LNCaP clone FGC (cell line): ENCODE results near the gene S1PR4.

ENCODE experiments used
- DNase-seq: peaks from one replicate; pipeline ENCODE4 v3.0.0-alpha.2; 2011; ENCODE audit warnings: low read depth
- H3K4me3 ChIP-seq: 2 replicates; pipeline ENCODE4 v1.5.1; 2011; ENCODE audit warnings: mild to moderate bottlenecking, low read depth, low read length, control low read depth
- CTCF ChIP-seq: IDR thresholded peaks from 2 replicates; pipeline ENCODE4 v1.5.1; 2012; ENCODE audit warnings: mild to moderate bottlenecking; ENCODE audit not compliant: control insufficient read depth, insufficient read depth; ENCODE audit errors: extremely low read depth

Gene S1PR4

DNA sequence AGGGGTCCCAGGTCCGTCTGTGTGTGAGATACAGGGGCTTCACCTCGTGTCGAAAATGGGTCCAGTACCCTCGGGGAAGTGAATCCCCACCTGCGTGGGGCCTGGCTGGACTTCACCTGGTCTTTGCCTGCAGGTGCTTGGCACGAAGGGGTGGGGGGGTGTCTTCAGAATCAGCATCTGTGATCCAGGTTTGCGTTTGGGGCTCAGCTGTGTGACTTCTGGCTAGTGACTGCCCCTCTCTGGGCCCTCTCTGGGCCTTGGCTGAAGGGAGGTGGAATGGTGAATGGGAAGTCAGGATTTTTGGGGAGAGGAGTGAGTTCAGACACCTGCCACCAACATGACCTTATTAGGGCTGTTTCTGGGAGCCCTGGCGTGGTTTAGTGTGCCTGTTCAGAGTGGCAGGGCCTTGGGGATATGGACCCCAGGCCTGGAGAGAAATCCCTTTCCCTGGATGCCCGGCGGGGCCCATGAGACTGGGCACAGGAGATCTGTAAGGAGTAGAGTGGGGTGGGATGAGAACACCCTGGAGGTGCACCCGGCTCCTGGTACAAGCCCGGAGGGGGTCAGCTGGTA, 48.6 kb downstream of the S1PR4 start:
- DNase-seq, result no peak
- no peak overlapping the region for H3K4me3 ChIP-seq
- no peak for TF ChIP-seq CTCF

- no peak overlapping the region for H3K4me3 ChIP-seq
- no peak for TF ChIP-seq CTCF
- no peak for DNase-seq
Measured at GRCh38 chr19:3229346-3229743, 50.8 kb downstream of the S1PR4 start.
